GF-D8 (cell line): Measurements from ENCODE around the gene GIMAP6.
"Not testable (repeated sequence)": the region's sequence is repeated elsewhere in the genome, so short reads cannot be mapped to it uniquely, and the experiment has no call there.

Experiments
- DNase-seq: peaks from one replicate; lab custom pipeline; 2025; lab: John Stamatoyannopoulos, UW

GIMAP6 gene

GRCh38 chr7:150645259-150646020, 13.3 kb upstream of the GIMAP6 start:
- DNase-seq = no peak

- DNase-seq = no peak
Measured at GRCh38 chr7:150642926-150643325, 10.7 kb upstream of the GIMAP6 start.

- no peak for DNase-seq
Measured at GRCh38 chr7:150641854-150642253, 9.7 kb upstream of the GIMAP6 start.

GRCh38 chr7:150633926-150634325, 1.7 kb upstream of the GIMAP6 start:
- DNase-seq = no peak

- DNase-seq = no peak
Measured at GRCh38 chr7:150631084-150631826, 930 bp downstream of the GIMAP6 start.

DNA sequence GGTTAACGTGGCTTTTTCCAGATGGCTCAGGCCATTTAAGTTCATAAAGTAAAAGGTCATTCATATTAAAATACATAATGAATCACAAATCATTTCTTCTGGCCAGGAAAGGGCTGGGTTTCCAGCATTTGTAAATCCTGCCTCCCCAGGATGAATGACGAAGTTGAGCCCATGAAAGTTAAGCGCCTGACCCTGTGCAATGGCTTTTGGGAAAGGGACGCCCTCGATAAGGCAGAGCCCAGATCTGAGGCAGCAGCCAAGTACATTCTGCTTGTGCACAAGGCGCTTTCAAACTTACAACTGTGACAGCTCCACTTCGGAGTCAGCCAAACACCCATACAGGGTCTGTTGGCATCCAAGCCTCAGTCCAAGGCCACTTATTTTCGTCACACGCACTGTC, 2.8 kb downstream of the GIMAP6 start:
- DNase-seq = no peak

DNA sequence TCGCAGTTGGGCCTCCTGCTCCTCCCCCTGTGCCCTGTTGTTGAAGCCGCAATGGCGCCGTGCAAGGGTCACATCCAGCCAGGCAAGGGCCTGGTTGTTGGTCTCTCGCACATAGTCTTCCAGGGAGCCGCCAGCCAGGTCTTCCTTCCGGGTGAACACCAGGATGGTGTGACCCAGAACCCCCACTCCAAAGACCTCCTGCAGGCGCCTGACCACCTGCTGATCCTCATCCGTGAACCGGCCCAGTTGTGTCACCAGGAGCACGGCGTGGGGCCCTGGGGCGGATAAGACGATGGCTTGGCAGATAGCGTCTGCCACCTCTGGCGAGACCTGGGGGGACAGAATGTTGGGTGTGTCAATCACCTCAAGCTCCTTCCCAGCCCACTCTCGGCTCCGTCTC, 4.2 kb downstream of the GIMAP6 start:
- DNase-seq = no peak

DNA sequence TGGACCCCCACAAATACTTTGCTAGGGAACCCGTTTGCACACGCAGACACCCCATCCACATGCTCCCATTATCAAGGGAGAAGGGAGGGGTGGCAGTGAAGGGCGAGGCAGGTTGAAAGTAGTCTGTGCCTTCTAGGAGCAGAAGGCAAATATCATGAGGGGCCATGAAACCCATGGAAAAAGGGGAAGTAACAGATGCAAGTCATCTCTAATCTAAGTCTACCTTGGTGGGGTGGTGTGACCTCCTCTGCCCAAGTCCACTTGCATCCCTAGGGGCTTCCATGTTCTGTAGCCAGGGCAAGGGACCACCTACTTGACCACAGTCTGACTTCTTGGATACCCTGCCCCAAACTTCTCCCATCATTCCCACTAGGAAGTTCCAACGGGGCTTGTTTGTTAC, 5.5 kb downstream of the GIMAP6 start:
- DNase-seq = no peak

GRCh38 chr7:150621376-150621775, 10.8 kb downstream of the GIMAP6 start:
- DNase-seq = no peak

- no peak for DNase-seq
Measured at GRCh38 chr7:150620617-150621371, 11.4 kb downstream of the GIMAP6 start.

GRCh38 chr7:150620061-150620460, 12.1 kb downstream of the GIMAP6 start:
- DNase-seq = no peak

DNA sequence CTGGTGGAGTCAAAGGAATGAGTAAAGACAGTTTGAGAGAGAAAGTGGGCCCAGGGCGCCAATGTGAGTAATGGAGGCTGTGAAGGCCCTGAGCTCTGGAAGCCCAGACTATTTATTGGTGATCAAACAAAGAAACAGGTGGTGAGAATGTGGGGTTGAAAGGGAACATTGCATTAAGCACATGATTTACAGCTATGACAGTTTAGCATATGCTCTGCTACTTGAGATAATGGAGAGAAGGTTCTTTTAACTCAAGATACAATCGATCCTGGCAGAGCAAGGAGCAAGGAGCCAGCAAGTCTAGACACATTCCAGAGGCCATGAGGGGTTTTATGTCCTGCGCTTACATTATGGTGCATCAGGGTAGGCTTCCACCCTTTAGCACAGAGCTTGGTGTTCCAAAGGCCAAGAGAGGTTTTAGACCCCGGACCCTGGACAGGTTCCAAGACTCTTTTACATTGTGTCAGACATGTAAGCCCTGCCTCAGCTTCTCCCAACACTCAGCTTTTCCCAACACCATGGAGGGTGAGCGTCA, 16.9 kb downstream of the GIMAP6 start:
- not testable (repeated sequence) for DNase-seq

GRCh38 chr7:150614426-150614825, 17.8 kb downstream of the GIMAP6 start:
- not testable (repeated sequence) for DNase-seq

DNA sequence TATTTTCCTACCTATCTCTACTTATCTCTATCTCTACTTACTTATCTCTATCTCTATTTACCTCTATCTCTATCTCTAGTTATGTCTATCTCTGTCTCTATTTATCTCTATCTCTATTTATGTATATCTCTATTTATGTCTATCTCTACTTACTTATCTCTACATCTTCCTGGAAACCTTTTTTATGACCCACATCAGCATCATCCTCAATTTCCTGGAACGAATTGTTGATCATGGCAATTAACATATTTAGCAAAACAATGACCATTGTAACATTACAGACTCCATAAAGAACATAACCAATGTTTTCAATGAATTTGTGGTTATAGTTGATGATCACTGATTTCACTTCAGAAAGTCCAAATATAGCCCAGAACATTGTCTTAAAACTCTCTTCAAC, 18.3 kb downstream of the GIMAP6 start:
- DNase-seq = no peak

DNA sequence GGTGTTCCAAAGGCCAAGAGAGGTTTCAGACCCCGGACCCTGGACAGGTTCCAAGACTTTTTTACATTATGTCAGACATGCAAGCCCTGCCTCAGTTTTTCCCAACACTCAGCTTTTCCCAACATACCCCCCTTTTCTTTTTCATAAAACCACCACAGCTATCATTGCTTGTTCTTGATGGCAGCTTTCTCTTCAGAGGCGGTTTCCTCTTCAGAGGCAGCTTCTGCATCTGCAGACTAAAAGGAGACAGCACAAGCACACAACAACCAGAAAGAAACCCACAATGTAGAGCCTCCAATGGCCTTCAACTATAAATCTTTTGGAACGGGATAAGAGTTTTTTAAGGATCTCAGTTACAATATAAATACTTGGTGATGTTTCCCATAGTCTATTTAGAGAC, 19.3 kb downstream of the GIMAP6 start:
- no peak for DNase-seq

- no peak for DNase-seq
Measured at GRCh38 chr7:150610233-150610632, 22.0 kb downstream of the GIMAP6 start.

DNA sequence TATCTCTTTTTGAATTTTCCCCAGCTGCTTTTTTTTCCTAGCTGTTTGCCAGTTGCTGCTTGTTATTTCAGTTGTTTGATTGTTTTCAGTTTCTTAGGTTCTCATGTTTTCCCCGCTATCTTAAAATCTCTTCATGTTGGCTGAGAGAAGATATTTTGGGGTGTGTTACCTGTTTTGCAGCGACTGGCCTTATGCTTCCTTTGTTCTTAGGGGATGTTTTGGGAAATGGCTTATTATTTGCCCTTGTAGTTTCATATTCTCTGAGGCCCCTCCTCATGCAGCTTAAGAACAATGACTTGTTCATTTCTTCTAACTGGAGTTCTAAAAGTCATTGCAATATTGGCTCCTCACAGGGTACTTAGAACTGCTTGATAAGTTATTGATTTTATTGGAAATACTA, 28.6 kb downstream of the GIMAP6 start:
- DNase-seq = not testable (repeated sequence)

DNA sequence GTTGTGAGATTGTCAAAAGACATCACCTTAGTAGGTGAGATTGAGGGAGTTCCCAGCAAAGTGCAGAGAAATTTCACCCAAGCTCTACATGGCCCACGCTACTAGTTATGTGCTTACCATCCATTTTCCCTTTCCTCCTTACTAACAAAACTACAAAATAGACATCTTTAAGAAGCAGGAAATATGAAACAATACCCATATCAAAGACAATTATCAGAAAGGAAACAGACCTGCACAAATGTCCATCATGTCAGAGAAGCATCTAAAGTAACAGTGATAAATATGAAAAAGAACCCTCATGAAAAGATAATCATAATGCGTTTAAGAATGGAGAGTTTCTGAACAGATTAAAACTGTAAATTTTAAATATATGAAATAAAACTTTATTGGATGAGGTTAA, 36.8 kb downstream of the GIMAP6 start:
- no peak for DNase-seq

DNA sequence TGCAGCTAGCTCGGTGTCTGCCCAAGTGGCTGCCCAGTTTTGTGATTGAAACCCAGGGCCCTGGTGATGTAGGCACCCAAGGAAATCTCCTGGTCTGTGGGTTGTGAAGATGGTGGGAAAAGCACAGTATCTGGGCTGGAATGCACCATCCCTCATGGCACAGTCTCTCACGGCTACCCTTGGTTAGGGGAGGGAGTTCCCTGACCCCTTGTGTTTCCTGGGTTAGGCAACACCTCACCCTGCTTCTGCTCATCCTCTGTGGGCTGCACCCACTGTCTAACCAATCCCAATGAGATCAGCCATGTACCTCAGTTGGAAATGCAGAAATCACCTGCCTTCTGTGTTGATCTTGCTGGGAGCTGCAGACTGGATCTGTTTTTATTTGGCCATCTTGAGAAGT, 37.4 kb downstream of the GIMAP6 start:
- no peak for DNase-seq

GRCh38 chr7:150587551-150587950, 44.6 kb downstream of the GIMAP6 start:
- no peak for DNase-seq

- no peak for DNase-seq
Measured at GRCh38 chr7:150586785-150587152, 45.4 kb downstream of the GIMAP6 start.

- peak; percentile 60 for DNase-seq
Measured at GRCh38 chr7:150586068-150586784, 46.0 kb downstream of the GIMAP6 start.
